H9 (cell line): ENCODE results near the gene SLC39A10. TPM values are rescaled to one million over a fixed set of nuclear protein-coding genes. Genes with fewer than 3 reads are reported as not detected.

Source experiments
- DNase-seq: peaks from one replicate; pipeline ENCODE4 v3.0.0-alpha.2; 2017
- H2AFZ ChIP-seq: one replicate; pipeline ENCODE4 v1.6.1; 2013; ENCODE audit warnings: mild to moderate bottlenecking, low read length, control low read depth, moderate library complexity
- H2AK5ac ChIP-seq: 2 replicates; pipeline ENCODE4 v1.6.1; 2013; ENCODE audit warnings: low read length, control low read depth, mixed read lengths; ENCODE audit not compliant: insufficient read length
- H2BK120ac ChIP-seq: one replicate; pipeline ENCODE4 v1.6.1; 2013; ENCODE audit warnings: low read depth, mild to moderate bottlenecking, low read length, control low read depth, inconsistent platforms; ENCODE audit not compliant: poor library complexity, severe bottlenecking
- H2BK12ac ChIP-seq: 2 replicates; pipeline ENCODE4 v1.6.1; 2013; ENCODE audit warnings: low read length, control low read depth, mixed read lengths, low read depth; ENCODE audit not compliant: insufficient read length
- H2BK15ac ChIP-seq: 2 replicates; pipeline ENCODE4 v1.6.1; 2013; ENCODE audit warnings: low read depth, low read length, control low read depth
- H2BK20ac ChIP-seq: one replicate; pipeline ENCODE4 v1.6.1; 2013; ENCODE audit warnings: low read depth, mild to moderate bottlenecking, low read length, control low read depth, inconsistent platforms; ENCODE audit not compliant: poor library complexity, severe bottlenecking
- H2BK5ac ChIP-seq: 2 replicates; pipeline ENCODE4 v1.6.1; 2013; ENCODE audit warnings: low read length, control low read depth, mixed read lengths; ENCODE audit not compliant: insufficient read length
- H3K14ac ChIP-seq: 2 replicates; pipeline ENCODE4 v1.6.1; 2013; ENCODE audit warnings: low read length, control low read depth; ENCODE audit not compliant: insufficient read depth
- H3K18ac ChIP-seq: 2 replicates; pipeline ENCODE4 v1.6.1; 2013; ENCODE audit warnings: low read depth, mild to moderate bottlenecking, mixed read lengths, low read length, control low read depth; ENCODE audit not compliant: insufficient read length
- H3K23ac ChIP-seq: 2 replicates; pipeline ENCODE4 v1.6.1; 2013; ENCODE audit warnings: low read length, control low read depth, mixed read lengths, low read depth; ENCODE audit not compliant: insufficient read length
- H3K23me2 ChIP-seq: 2 replicates; pipeline ENCODE4 v1.6.1; 2013; ENCODE audit warnings: low read depth, mild to moderate bottlenecking, mixed read lengths, low read length, control low read depth; ENCODE audit not compliant: insufficient read length, poor library complexity, severe bottlenecking
- H3K27ac ChIP-seq: 2 replicates; pipeline ENCODE4 v1.5.1; 2013; ENCODE audit warnings: low read length, control low read depth, mixed read lengths, low read depth; ENCODE audit not compliant: insufficient read length
- H3K27me3 ChIP-seq: 2 replicates; pipeline ENCODE4 v1.6.1; 2013; ENCODE audit warnings: low read length, control low read depth, inconsistent platforms; ENCODE audit not compliant: insufficient read depth
- H3K4ac ChIP-seq: 2 replicates; pipeline ENCODE4 v1.6.1; 2013; ENCODE audit warnings: low read depth, mild to moderate bottlenecking, control low read depth, inconsistent platforms, low read length, moderate library complexity
- H3K4me1 ChIP-seq: 2 replicates; pipeline ENCODE4 v1.6.1; 2013; ENCODE audit warnings: low read length, control low read depth, inconsistent platforms; ENCODE audit not compliant: insufficient read depth
- H3K4me2 ChIP-seq: 2 replicates; pipeline ENCODE4 v1.6.1; 2013; ENCODE audit warnings: low read length, control low read depth, mixed read lengths; ENCODE audit not compliant: insufficient read length, insufficient read depth
- H3K56ac ChIP-seq: 2 replicates; pipeline ENCODE4 v1.6.1; 2013; ENCODE audit warnings: low read depth, mild to moderate bottlenecking, mixed read lengths, low read length, control low read depth; ENCODE audit not compliant: insufficient read length
- H3K79me1 ChIP-seq: 2 replicates; pipeline ENCODE4 v1.6.1; 2013; ENCODE audit warnings: low read depth, mild to moderate bottlenecking, moderate library complexity, low read length, control low read depth, inconsistent platforms; ENCODE audit not compliant: insufficient read depth, poor library complexity, severe bottlenecking
- H3K79me2 ChIP-seq: 2 replicates; pipeline ENCODE4 v1.6.1; 2013; ENCODE audit warnings: low read length, control low read depth, inconsistent platforms; ENCODE audit not compliant: insufficient read depth
- H3K9ac ChIP-seq: 2 replicates; pipeline ENCODE4 v1.6.1; 2013; ENCODE audit warnings: low read length, control low read depth, mixed read lengths; ENCODE audit not compliant: insufficient read length; ENCODE audit errors: extremely low read depth
- H3K9me3 ChIP-seq: one replicate; pipeline ENCODE4 v1.6.1; 2013; ENCODE audit warnings: low read depth, low read length, inconsistent platforms; ENCODE audit not compliant: control insufficient read depth
- H3T11ph ChIP-seq: one replicate; pipeline ENCODE4 v1.6.1; 2013; ENCODE audit warnings: mild to moderate bottlenecking, low read length, control low read depth, inconsistent platforms
- H4K20me1 ChIP-seq: one replicate; pipeline ENCODE4 v1.6.1; 2013; ENCODE audit not compliant: control insufficient read depth, insufficient read length, insufficient read depth
- H4K5ac ChIP-seq: 2 replicates; pipeline ENCODE4 v1.6.1; 2013; ENCODE audit warnings: low read depth, mild to moderate bottlenecking, mixed read lengths, low read length, control low read depth; ENCODE audit not compliant: insufficient read length
- H4K8ac ChIP-seq: replicated peaks from 2 replicates; pipeline ENCODE4 v1.6.1; 2013; ENCODE audit warnings: low read length, control low read depth, mixed read lengths, low read depth; ENCODE audit not compliant: insufficient read length
- H4K91ac ChIP-seq: 2 replicates; pipeline ENCODE4 v1.6.1; 2013; ENCODE audit warnings: low read depth, mild to moderate bottlenecking, moderate library complexity, mixed read lengths, low read length, control low read depth; ENCODE audit not compliant: insufficient read length
- H3K27ac Mint-ChIP-seq, 3 experiments: 2 replicates in 2 of 3; 3 replicates in 1 of 3; pipeline ENCODE4 v1.8.0; 2020 to 2021; ENCODE audit warnings: mixed read lengths in 3 of 3, mild to moderate bottlenecking in 1 of 3, moderate library complexity in 1 of 3
- H3K27me3 Mint-ChIP-seq: 2 replicates; pipeline ENCODE4 v1.8.0; 2021; ENCODE audit warnings: low read depth, mild to moderate bottlenecking, moderate library complexity, mixed read lengths
- H3K36me3 Mint-ChIP-seq, 3 experiments: 2 replicates in 2 of 3; 3 replicates in 1 of 3; pipeline ENCODE4 v1.8.0; 2020 to 2021; ENCODE audit warnings: low read depth in 3 of 3, mixed read lengths in 3 of 3; ENCODE audit not compliant: insufficient read depth in 1 of 3
- H3K4me1 Mint-ChIP-seq, 2 experiments: 2 replicates each; pipeline ENCODE4 v1.8.0; 2020; ENCODE audit warnings: mixed read lengths in 2 of 2
- H3K4me3 Mint-ChIP-seq, 2 experiments: 2 replicates in 1 of 2; 3 replicates in 1 of 2; pipeline ENCODE4 v1.8.0; 2020 to 2021; ENCODE audit warnings: mild to moderate bottlenecking in 2 of 2, mixed read lengths in 2 of 2, moderate library complexity in 1 of 2
- H3K9me3 Mint-ChIP-seq, 2 experiments: 2 replicates in 1 of 2; 3 replicates in 1 of 2; pipeline ENCODE4 v1.8.0; 2020; ENCODE audit warnings: mild to moderate bottlenecking in 2 of 2, mixed read lengths in 2 of 2, moderate library complexity in 1 of 2
- CTCF ChIP-seq: fragments of 200-600 bp; sonication (generic); conservative IDR thresholded peaks from 3 replicates; pipeline ENCODE4 v1.8.0; 2021; ENCODE audit warnings: antibody characterized with exemption, mild to moderate bottlenecking
- WGBS: extraction: QIAGEN DNeasy Blood & Tissue Kit; methylation state at CpG from one replicate; pipeline ENCODE4 v1.1.7; 2013; ENCODE audit warnings: missing lambda C conversion rate, low lambda C conversion rate, mixed read lengths; ENCODE audit not compliant: insufficient read length; ENCODE audit errors: extremely low coverage; 5-methylcytosine and 5-hydroxymethylcytosine counted together
- total RNA-seq: library from RNA; stranded (reverse); gene quantifications from 2 replicates; pipeline ENCODE4 v1.2.1, GENCODE V29; 2021

Gene SLC39A10
- total RNA-seq, 1 experiment from 2014 or later, result 161 TPM

GRCh38 chr2:195730912-195731311 is 73.9 kb downstream of the SLC39A10 start:
- H4K8ac ChIP-seq, result no peak overlapping the region

More at GRCh38 chr2:195730912-195731311, 73.9 kb downstream of the SLC39A10 start:
- Histone ChIP-seq H3K79me1 (no peaks in the 10 kb centered on the region), H3K27me3 (no peaks in the 10 kb centered on the region), H2BK120ac (no peak overlapping the region), H3K9me3 (no peaks in the 10 kb centered on the region), H3T11ph (no peak overlapping the region), H2BK15ac (no peak overlapping the region), H2BK20ac (no peak overlapping the region), H3K18ac (no peak overlapping the region), H4K5ac (no peak overlapping the region), H2BK5ac (no peak overlapping the region), H3K4me2 (no peak overlapping the region), H3K4ac (no peak overlapping the region), H3K23ac (no peak overlapping the region), H3K56ac (no peak overlapping the region), H3K23me2 (no peaks in the 10 kb centered on the region), H2AK5ac (no peak overlapping the region), H4K91ac (no peak overlapping the region), H4K20me1 (no peaks in the 10 kb centered on the region), H3K4me1 (no peaks in the 10 kb centered on the region), H3K9ac (no peak overlapping the region), H2BK12ac (no peak overlapping the region), H2AFZ (no peak overlapping the region), H3K14ac (no peak overlapping the region), H3K79me2 (no peaks in the 10 kb centered on the region), H3K27ac (no peak overlapping the region)
- Mint-ChIP-seq H3K27me3 (no peaks in the 10 kb centered on the region), H3K4me1 (no peaks in the 10 kb centered on the region), H3K36me3 (peaks cover 16 to 65% (median 49%) of the 10 kb centered on the region in 3 experiments; a peak in 6 of 7 replicates), H3K4me3 (no peak overlapping the region), H3K9me3 (no peaks in the 10 kb centered on the region), H3K27ac (peak overlapping the region in 2 of 3 experiments; percentile 31 to 37; a peak in 4 of 7 replicates)
- WGBS, result no CpG with 5 or more reads among the region's 3 CpGs
- DNase-seq, result no peak
- TF ChIP-seq CTCF, result no peak
